Measurements from ENCODE around the gene OPCML.

The OPCML gene

DNA sequence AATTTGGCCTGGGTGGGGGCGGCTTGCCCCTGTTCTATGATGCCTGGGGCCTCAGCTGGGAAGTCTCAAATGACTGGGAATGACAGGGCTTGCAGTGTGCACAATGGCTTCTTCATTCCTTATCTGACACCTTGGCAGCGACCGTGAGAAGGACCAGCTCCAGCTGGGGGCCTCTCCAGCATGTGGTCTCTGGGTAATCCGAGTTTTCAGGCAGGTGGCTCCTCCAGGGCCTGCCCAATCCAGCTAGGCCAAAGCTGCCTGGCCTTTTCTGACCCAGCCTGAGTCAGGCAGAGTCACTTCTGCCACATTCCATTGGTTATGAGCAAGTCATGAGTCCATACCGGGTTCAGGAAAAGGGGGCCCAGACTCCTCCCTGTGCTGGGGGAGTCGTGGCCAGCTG is 646.0 kb downstream of the OPCML start:
- no peak for DNase-seq (ENCODE audit: low read depth)

DNA sequence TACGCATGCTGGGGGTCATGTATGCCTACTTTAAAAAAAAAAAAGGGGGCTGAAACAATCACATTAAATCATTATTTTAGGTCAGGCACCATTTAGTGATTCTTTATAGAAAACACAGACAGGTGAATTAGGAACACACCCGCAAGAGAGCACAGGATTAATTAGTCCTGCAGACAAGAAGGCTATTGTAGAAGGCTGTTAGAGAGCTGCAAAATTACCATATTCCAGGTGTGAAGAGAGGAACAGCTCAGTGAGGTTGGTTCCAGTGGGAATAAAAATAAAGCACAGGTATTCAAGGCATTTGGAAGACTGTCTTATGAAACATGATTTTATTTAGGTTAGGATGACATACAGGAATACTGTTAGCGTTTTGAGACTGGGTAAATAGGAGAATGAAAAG is 649.1 kb downstream of the OPCML start:
- no peak for DNase-seq (ENCODE audit: low read depth)

- no peak for DNase-seq (ENCODE audit: low read depth)
Measured at GRCh38 chr11:132881622-132882021, 650.7 kb downstream of the OPCML start.

DNA sequence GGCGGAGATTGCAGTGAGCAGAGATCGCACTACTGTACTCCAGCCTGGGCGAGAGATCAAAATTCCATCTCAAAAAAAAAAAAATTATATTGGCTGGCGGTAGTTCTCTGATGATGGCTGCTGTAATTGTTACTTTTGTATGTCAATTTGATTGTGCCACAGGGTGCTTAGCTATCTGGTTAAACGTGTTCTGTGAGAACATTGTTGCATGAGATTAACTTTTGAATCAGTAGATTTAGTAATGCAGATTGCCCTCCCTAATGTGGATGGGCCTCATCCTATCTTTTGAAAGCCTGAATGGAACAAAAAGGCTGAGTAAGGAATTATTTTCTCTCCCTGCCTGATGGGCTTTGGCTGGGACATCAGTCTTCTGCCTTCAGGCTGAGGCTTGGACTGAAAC is 654.2 kb downstream of the OPCML start:
- no peak for DNase-seq (ENCODE audit: low read depth)

DNA sequence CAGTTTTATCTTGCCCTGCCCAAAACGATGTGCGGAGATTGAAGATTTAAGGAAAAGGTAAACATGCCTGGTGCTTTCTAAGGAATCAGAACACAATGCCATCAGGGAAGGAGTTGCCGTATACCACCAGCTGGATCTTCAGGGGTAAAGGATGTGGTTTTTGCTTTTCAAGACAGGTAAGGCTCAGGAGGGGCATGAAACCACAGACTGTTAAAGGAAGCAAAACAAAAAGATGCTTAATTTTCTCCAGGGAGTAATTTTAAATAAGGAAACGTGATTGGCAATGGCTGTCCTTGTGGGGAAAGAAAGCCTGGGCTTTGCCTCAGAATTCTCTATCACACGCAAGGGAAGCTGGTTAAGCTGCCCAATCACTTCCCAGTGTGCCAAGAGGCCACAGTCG is 655.6 kb downstream of the OPCML start:
- DNase-seq (ENCODE audit: low read depth) = no peak

DNA sequence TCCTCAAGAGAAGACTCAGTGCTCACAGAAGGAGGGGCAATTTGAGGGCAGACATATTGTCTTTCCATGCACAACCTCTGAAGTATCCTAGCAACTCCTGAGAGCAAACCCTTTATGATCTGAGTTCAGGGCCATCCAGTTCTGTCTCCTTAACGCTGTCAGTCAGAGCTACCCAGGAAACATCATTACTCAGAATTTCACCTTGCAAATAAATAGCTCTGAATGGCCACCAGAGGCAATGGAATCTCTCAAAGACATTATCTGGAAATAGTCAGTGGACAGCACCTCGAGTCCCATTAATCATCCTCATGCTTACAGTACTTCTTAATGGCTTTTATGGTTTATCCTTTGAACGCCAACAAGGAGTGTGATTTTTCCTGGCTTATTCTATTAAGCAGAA is 656.1 kb downstream of the OPCML start:
- no peak for DNase-seq (ENCODE audit: low read depth)

DNA sequence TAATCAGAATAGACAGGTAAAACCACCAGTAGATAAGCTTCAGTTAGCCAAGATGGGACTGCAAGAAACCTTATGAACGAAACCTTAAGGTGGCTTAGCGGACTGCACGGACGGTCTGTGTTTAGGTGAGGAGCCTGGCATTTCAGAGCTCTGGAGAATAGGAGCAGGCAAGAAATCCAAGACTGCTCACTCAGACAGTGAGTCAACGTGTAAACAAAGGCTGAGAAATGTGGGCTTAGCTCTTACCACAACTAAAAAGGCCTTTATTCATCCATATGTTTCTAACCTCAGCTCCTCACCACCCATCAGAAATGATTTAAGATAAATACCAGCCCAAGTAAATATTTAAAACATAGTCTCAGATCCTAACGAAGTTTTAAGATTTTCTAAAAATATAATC is 657.7 kb downstream of the OPCML start:
- no peak for DNase-seq (ENCODE audit: low read depth)

GRCh38 chr11:132873841-132874240 is 658.5 kb downstream of the OPCML start:
- no peak for DNase-seq (ENCODE audit: low read depth)

GRCh38 chr11:132872211-132872610 is 660.1 kb downstream of the OPCML start:
- no peak for DNase-seq (ENCODE audit: low read depth)

- no peak for DNase-seq (ENCODE audit: low read depth)
Measured at GRCh38 chr11:132866783-132867545, 665.3 kb downstream of the OPCML start.

- no peak for DNase-seq (ENCODE audit: low read depth)
Measured at GRCh38 chr11:132865623-132866022, 666.7 kb downstream of the OPCML start.

- no peak for DNase-seq (ENCODE audit: low read depth)
Measured at GRCh38 chr11:132864811-132865576, 667.3 kb downstream of the OPCML start.

DNA sequence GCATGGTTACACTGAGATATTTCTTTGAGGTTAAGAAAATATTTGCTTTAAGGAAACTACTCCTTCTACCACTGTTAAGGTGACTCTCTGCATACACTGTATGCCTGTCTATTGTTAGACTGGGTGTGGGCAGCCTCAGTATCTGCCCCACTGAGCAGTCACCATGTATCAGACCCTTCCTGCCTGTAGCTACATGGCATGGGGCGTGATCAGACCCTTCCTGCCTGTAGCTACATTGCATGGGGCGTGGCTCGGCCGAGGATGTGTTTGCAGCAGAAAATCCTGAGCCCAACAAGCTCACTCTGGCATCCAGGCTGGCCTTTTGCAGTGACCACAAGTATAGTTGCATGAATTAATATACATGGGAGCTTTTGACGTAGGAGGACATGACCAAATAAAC is 669.4 kb downstream of the OPCML start:
- no peak for DNase-seq (ENCODE audit: low read depth)

GRCh38 chr11:132862137-132862536 is 670.2 kb downstream of the OPCML start:
- no peak for DNase-seq (ENCODE audit: low read depth)

- no peak for DNase-seq (ENCODE audit: low read depth)
Measured at GRCh38 chr11:132859306-132859705, 673.0 kb downstream of the OPCML start.

DNA sequence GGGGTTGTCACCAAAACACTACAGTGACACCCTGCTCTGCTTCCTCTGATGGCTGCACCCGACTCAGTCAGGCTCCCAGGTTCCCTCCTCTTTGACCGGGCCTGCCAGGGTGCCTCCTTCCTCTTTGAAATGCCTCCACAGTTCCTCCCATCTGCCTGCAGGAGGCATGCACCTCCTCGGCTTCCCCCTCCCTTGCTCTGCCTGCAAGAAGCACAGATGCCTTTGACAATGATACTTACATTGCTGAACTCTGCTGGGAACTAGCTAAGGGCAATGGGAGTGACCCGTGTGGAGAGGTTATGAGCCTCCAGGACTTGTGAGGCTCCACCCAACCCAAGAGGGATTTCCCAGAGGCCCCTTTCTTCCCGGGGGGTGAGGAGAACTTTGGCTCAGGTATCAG is 674.1 kb downstream of the OPCML start:
- no peak for DNase-seq (ENCODE audit: low read depth)

- no peak for DNase-seq (ENCODE audit: low read depth)
Measured at GRCh38 chr11:132856032-132856431, 676.3 kb downstream of the OPCML start.

- no peak for DNase-seq (ENCODE audit: low read depth)
Measured at GRCh38 chr11:132855516-132855915, 676.8 kb downstream of the OPCML start.

GRCh38 chr11:132853886-132854285 is 678.4 kb downstream of the OPCML start:
- DNase-seq (ENCODE audit: low read depth) = no peak

DNA sequence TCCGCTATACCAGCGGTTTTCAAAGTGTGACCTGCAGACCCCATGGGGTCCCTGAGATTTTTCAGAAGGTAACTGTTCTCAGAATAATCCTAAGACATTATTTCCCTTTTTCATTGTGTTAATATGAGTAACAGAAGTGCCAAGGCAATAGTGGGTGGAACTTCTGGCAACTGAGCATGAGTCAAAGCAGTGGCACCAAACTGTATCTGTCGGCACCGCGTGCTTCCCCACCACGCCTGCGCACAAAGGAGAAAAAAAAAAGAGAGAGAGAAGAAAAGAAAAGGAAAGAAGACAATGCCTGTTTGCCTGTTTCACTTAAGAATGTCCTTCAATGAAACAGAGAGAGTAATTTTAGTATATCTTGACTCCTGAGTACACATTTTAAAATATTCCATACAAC is 679.9 kb downstream of the OPCML start:
- DNase-seq (ENCODE audit: low read depth) = no peak

DNA sequence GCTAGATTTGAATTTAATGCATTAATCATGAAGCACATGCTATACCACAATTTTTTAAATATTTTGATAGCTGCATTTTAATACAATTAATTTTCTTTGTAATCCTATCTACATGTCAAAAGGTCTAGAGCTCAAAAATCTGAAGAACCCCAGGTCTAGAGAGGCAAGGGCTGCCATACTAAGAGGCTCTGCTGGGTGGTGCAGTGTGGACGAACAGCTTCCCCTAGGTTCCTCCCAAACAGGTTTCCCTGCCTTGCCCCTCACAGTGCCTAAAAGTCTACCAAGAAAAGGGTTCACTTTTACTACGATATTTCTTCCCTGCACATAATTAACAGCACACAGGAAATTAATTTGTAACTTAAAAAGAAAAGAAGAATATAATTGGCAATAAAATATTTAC is 681.1 kb downstream of the OPCML start:
- no peak for DNase-seq (ENCODE audit: low read depth)

DNA sequence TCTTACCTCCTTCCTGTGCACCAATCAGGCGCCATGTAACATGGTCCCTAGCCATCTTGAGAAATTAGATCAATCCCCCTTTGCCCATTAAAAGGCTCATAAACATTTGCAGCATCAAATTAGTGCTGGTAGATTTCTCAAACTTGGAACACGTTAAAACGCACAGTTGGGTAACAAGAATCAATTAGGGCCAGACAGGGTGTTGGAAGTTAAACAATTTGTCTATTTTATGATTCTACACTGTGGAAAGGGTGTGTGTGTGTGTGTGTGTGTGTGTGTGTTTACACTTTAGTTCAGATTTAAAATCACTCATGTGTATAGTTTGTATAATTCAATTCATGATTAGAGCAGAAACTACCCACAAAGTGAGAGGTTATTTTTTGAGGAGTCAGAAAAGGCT is 682.0 kb downstream of the OPCML start:
- DNase-seq (ENCODE audit: low read depth) = no peak

DNA sequence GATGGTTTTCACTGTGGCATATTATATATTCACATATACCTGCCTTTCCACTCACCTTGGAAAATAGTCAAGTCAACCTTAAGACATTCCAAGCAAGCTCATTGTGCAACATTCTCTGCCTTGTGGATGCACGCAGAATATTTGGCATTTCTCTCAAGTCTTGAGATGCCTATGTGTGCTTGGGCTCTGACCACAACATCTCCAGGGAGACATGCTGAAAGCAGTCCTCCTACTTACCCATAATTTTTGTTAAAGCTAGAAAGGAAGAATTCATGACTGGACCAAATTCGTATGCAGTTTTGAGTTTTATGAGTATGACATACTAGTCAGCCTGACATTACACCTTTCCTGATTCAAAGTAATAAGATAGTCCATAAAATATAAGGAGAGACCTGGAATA is 684.0 kb downstream of the OPCML start:
- no peak for DNase-seq (ENCODE audit: low read depth)

DNA sequence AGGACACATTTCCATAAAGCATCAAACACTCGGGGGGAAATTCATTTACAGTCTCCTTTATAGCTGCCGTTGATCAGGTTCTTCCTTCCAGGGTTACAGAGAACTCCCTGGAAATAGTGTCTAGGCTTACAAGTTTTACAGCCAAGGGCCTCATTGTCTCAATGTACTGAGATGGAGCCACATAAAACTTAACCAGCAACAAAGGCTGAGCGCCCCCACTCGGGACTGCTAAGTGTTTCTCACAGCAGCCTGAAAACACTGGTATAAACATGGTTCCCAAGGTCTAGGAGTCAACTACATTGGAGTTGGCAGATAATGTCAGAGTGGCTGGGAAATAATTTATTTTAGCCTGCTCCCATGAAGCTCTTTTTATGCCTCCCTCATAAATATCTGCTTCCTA is 686.2 kb downstream of the OPCML start:
- DNase-seq (ENCODE audit: low read depth) = no peak
